Right cardiac atrium (tissue), 5 donors: ENCODE results near the gene HOXB1. TPM values are rescaled to one million over a fixed set of nuclear protein-coding genes. Genes with fewer than 3 reads are reported as not detected.

Source experiments
- ATAC-seq, 2 donors: fragments of 200-7000 bp; cut with Tn5 transposase; one replicate each; pipeline versions ENCODE4 v1.8.0 to v1.9.1; 2020; ENCODE audit warnings: moderate library complexity in 2 of 2, mild to moderate bottlenecking in 1 of 2
- DNase-seq, 3 donors: peaks; one replicate each; pipeline ENCODE4 v3.0.0-alpha.2; 2020
- H3K27ac ChIP-seq: one replicate; pipeline ENCODE4 v1.5.1; 2013; ENCODE audit warnings: mild to moderate bottlenecking, low read length, control low read depth, moderate library complexity
- H3K27me3 ChIP-seq: one replicate; pipeline ENCODE4 v1.6.1; 2013; ENCODE audit not compliant: control insufficient read depth, insufficient read depth
- H3K4me1 ChIP-seq: one replicate; pipeline ENCODE4 v1.6.1; 2013; ENCODE audit warnings: low read length; ENCODE audit not compliant: control insufficient read depth, insufficient read depth
- H3K4me3 ChIP-seq: one replicate; pipeline ENCODE4 v1.5.1; 2013; ENCODE audit warnings: low read length, control low read depth
- H3K9me3 ChIP-seq: one replicate; pipeline ENCODE4 v1.6.1; 2013; ENCODE audit warnings: low read length; ENCODE audit not compliant: control insufficient read depth
- WGBS: extraction: QIAGEN DNeasy Blood & Tissue Kit; methylation state at CpG from one replicate; pipeline ENCODE4 v1.1.7; 2013; 5-methylcytosine and 5-hydroxymethylcytosine counted together
- intact Hi-C, 4 donors: fragments of 100-400 bp; cut with DNase I; formaldehyde crosslinking; loops; one replicate each; pipeline versions ENCODE4 v1.11.0 to v1.14.0; 2022 to 2023
- polyA plus RNA-seq: library from polyadenylated mRNA; stranded (reverse); fragments of 200-250 nt; gene quantifications from one replicate; pipeline ENCODE4 v1.2.3, GENCODE V29; 2013
- total RNA-seq, 4 donors: library from RNA; stranded (reverse); fragmentation: NEBNext Ultra II Directional; extraction: Animal tissue kit (Norgen Biotek cat#: 25700); gene quantifications; one replicate each; pipeline ENCODE4 v1.2.1, GENCODE V29; 2021
- donor health status: healthy with polysubstance abuse.
- donor health status: DM: no; HTN: yes; CAD: no.
- donor health status: DM: no; HTN: no; CAD: no.
- donor health status: DM: no; HTN: yes; CAD: no; lungs with severe emphysema.
- donor health status: DM: yes; HTN: yes; CAD: no.

HOXB1 gene
- total and polyA plus RNA-seq, 5 donors, result not detected

GRCh38 chr17:48545539-48545938, 14.7 kb upstream of the HOXB1 start:
- DNase-seq (no peak), ATAC-seq (no peak)
- Histone ChIP-seq H3K27me3 (no peaks in the 10 kb centered on the region), H3K27ac (peak overlapping the region; percentile 50), H3K4me3 (no peak overlapping the region), H3K9me3 (no peaks in the 10 kb centered on the region), H3K4me1 (peaks cover 3% of the 10 kb centered on the region)
- WGBS, result 95% methylated on average over 1 of the region's 1 CpG
- intact Hi-C loops, result no loop called here

DNA sequence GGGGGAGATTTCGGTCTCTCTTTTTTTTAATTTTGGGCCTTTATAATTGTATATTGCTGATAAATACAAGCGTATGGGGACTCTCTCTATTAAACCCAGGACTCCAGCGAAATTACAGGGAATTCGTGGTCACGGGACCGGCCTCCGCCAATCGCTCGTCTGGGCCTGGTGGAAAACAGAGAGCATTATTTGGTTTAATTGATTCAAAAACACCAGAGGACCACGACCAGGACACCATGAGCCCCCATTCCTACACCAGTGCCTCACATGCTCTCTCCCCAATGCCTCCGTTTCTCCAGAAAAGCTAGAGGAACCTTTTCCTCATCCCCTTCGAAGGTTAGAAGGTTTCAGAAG, 14.2 kb upstream of the HOXB1 start, which contains the start of gene HOXB2:
Gene HOXB2 (minus strand): TSS at position 88 of the 354 bp plus-strand sequence. CDS start 198 bp downstream, outside the sequence.
- peaks cover 3% of the 10 kb centered on the region for H3K4me1 ChIP-seq
- H3K27me3 ChIP-seq, result no peaks in the 10 kb centered on the region
- peak within 1 kb of the TSS; percentile 76 for H3K27ac ChIP-seq
- peak in 2 of 3 donors; percentile 50 to 73 for DNase-seq
- intact Hi-C loops, result no loop called here
- WGBS, result 26% methylated on average over 12 of the region's 12 CpGs
- peak within 1 kb of the TSS; percentile 77 for H3K4me3 ChIP-seq
- no peak for ATAC-seq
- no peaks in the 10 kb centered on the region for H3K9me3 ChIP-seq

DNA sequence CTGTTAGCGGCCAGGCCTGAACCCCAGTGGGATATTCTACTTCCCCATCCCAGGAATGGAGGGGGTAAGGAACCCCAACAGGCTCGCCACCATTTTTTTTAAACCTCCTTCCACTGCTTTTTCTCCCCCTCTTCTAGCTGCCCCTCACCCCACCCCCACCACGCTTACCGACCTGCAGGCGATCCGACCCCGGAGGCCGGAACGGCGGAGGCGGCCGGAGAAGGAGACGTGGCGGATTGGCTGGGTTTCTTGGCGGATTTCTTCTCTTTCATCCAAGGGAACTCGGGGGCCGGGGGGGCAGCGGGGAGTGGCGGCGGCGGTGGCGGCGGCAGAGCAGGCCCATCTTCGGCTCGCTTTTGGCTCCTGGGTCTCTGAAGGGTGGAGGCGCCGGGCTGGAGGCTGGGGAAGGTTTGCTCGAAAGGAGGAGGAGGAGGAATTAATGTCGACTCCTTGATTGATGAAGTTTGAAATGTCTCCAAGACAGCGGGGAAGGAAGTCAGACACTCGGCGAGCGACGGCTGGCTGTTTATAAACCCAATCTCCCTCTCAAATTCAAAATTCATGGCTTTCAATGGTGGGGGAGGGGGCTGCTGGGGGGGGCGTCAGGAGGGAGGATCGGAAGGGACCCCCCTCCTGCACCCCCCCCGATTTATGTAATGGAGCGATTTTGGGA, 13.7 kb upstream of the HOXB1 start:
- DNase-seq (peak; percentile 87 to 95 (median 94)), ATAC-seq (peak; percentile 76 to 81)
- H3K4me1 ChIP-seq, result peaks cover 3% of the 10 kb centered on the region
- WGBS, result 6% methylated on average over 38 of the region's 38 CpGs
- peak overlapping the region; percentile 77 for H3K4me3 ChIP-seq
- no peaks in the 10 kb centered on the region for H3K27me3 ChIP-seq
- intact Hi-C loops, result loop anchor here in 1 of 4 donors (5.0 kb wide), 1 partner anchor 33 kb away; the partner anchor contains the start of gene HOXB4
- no peaks in the 10 kb centered on the region for H3K9me3 ChIP-seq
- H3K27ac ChIP-seq, result peak overlapping the region; percentile 76

DNA sequence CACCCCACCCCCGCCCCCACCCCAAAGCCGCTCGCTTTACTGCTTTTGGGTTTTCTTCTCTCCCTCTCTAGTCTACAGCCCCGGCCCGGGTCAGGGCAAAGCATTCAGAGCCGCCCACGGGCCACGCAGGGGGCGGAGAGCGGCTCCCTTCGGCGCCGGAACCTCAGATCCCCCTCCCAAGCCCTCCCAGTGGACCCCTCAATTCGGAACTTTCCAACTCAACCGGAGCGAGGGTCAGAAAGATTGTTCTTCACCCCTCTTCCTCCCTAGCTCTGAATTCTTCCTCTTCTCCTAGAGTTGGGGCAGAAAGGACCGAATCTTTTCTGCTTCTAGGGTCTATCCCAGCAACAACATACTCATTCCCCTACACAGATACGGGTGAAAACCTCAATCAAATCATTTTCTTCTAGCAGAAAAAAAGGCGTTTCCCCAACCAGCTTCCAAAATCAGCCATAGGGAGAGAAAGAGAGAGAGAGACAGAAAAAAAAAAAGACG, 13.1 kb upstream of the HOXB1 start:
- intact Hi-C loops, result loop anchor here in 1 of 4 donors (5.0 kb wide), 1 partner anchor 33 kb away; the partner anchor contains the start of gene HOXB4
- H3K4me3 ChIP-seq, result peak overlapping the region; percentile 77
- no peaks in the 10 kb centered on the region for H3K27me3 ChIP-seq
- 6% methylated on average over 20 of the region's 20 CpGs for WGBS
- H3K4me1 ChIP-seq, result peaks cover 3% of the 10 kb centered on the region
- DNase-seq (peak in 2 of 3 donors; percentile 28 to 68), ATAC-seq (peak; percentile 10 to 36)
- no peaks in the 10 kb centered on the region for H3K9me3 ChIP-seq
- H3K27ac ChIP-seq, result peak overlapping the region; percentile 76

- Histone ChIP-seq H3K27me3 (no peaks in the 10 kb centered on the region), H3K4me3 (peak overlapping the region; percentile 77), H3K9me3 (no peaks in the 10 kb centered on the region), H3K27ac (peak overlapping the region; percentile 76), H3K4me1 (peaks cover 3% of the 10 kb centered on the region)
- DNase-seq, result peak; percentile 47 to 75 (median 70)
- peak; percentile 17 to 51 for ATAC-seq
- WGBS, result under 1% methylated on average over 72 of the region's 72 CpGs
- intact Hi-C loops, result loop anchor here in 1 of 4 donors (5.0 kb wide), 1 partner anchor 34 kb away; the partner anchor contains the start of gene HOXB4
Measured at GRCh38 chr17:48543107-48543853, 12.5 kb upstream of the HOXB1 start.

- intact Hi-C loops, result loop anchor here in 1 of 4 donors (5.0 kb wide), 1 partner anchor 35 kb away; the partner anchor contains the start of gene HOXB4
- H3K27me3 ChIP-seq, result no peaks in the 10 kb centered on the region
Measured at GRCh38 chr17:48542698-48543106, 11.9 kb upstream of the HOXB1 start.

GRCh38 chr17:48542114-48542656, 11.4 kb upstream of the HOXB1 start:
- 13% methylated on average over 27 of the region's 27 CpGs for WGBS
- peak overlapping the region; percentile 77 for H3K4me3 ChIP-seq
- peaks cover 3% of the 10 kb centered on the region for H3K4me1 ChIP-seq
- H3K27me3 ChIP-seq, result no peaks in the 10 kb centered on the region
- DNase-seq, result peak in 1 of 3 donors; percentile 33
- H3K9me3 ChIP-seq, result no peaks in the 10 kb centered on the region
- H3K27ac ChIP-seq, result peak overlapping the region; percentile 94
- intact Hi-C loops, result loop anchor here in 1 of 4 donors (5.0 kb wide), 1 partner anchor 35 kb away; the partner anchor contains the start of gene HOXB4
- peak; percentile 1 to 4 for ATAC-seq

More at GRCh38 chr17:48542698-48543106, 11.9 kb upstream of the HOXB1 start:
- 6% methylated on average over 12 of the region's 12 CpGs for WGBS
- DNase-seq (no peak), ATAC-seq (no peak)
- Histone ChIP-seq H3K4me1 (peaks cover 3% of the 10 kb centered on the region), H3K4me3 (peak overlapping the region; percentile 77), H3K27ac (peak overlapping the region; percentile 76), H3K9me3 (no peaks in the 10 kb centered on the region)

DNA sequence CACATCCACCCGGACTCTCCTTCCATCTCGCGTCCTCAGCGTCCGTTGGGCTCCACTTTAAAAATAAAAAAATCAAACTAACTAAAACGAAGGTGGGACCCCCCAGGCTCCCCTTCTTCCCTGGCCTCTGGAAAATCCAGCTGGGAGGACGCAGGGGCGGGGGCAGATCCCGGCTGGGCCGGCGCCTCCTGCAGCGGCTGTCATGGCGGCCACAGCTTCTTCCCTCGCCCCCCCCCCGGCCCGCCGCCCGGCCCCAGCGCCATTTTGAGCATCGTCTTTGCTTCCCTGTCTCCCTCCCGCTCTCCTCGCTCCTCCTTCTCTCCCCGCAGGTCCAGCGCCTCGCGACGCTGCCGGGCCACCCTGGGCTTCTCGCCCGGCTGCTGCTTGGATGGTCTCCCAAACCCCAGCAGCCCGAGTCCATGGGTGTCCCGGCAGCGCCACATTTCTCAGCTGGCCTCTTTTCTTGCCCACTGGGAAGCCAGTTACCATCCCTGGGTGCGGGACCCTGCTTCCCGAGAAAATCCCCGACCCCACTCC, 10.8 kb upstream of the HOXB1 start:
- intact Hi-C loops, result loop anchor here in 1 of 4 donors (5.0 kb wide), 1 partner anchor 36 kb away; the partner anchor contains the start of gene HOXB4
- H3K9me3 ChIP-seq, result no peaks in the 10 kb centered on the region
- peak overlapping the region; percentile 94 for H3K27ac ChIP-seq
- peak overlapping the region; percentile 77 for H3K4me3 ChIP-seq
- H3K27me3 ChIP-seq, result no peaks in the 10 kb centered on the region
- 2% methylated on average over 34 of the region's 36 CpGs for WGBS
- ATAC-seq (peak; percentile 72 to 82), DNase-seq (peak; percentile 77 to 92 (median 91))
- H3K4me1 ChIP-seq, result peaks cover 3% of the 10 kb centered on the region

DNA sequence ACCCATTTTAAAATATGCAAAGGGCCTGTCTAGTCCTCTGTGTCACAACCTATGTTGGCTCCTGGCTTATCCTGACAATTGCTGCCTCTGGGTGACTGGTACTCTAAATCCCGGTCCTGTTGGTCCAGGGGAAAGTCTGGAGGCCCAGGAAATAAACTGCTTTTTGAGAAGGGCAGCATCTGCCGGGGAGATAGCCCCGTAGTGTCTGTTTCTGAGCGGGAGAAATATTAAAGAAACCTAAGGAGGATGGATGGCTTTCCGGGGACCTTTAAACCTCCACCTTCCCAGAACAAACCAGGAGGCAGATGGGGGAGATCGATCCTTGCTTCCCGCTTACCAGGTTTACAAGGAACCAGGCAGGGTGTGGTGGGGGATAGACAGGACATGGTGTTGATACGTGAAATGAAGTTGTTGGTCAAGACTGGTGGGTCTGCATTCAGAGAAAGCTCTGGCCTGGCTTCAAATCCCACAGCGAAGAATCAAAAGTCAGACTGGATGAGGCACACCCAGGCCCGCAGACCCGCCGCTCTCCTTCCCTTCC, 10.3 kb upstream of the HOXB1 start:
- H3K4me3 ChIP-seq, result peak overlapping the region; percentile 77
- 36% methylated on average over 12 of the region's 12 CpGs for WGBS
- ATAC-seq (no peak), DNase-seq (no peak)
- H3K4me1 ChIP-seq, result peaks cover 3% of the 10 kb centered on the region
- intact Hi-C loops, result loop anchor here in 1 of 4 donors (5.0 kb wide), 1 partner anchor 36 kb away; the partner anchor contains the start of gene HOXB4
- H3K27ac ChIP-seq, result peak overlapping the region; percentile 46
- no peaks in the 10 kb centered on the region for H3K27me3 ChIP-seq
- no peaks in the 10 kb centered on the region for H3K9me3 ChIP-seq

DNA sequence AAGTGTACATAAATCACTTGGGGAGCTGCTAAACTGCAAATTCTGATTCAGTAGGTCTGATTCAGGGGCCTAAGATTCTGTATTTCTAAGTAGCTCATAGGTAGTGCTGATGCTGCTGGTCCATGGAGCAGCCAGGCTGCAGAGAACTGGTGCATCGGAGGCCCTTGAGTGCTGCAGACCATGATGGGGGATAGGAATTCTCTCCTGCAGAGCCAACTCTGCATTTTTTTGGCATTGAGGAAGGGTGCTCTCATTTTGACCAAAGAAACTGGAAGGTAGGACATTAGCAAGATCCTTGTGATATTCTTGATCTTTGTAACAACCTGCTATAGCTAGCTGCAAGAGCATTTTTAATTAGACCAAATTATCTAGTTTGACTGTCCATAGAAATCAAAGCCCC, 9.4 kb upstream of the HOXB1 start:
- H3K27ac ChIP-seq, result no peak overlapping the region
- no peaks in the 10 kb centered on the region for H3K27me3 ChIP-seq

More for the DNA sequence above, 9.4 kb upstream of the HOXB1 start:
- no peak for DNase-seq
- intact Hi-C loops, result loop anchor here in 1 of 4 donors (5.0 kb wide), 1 partner anchor 37 kb away; the partner anchor contains the start of gene HOXB4
- Histone ChIP-seq H3K4me3 (no peak overlapping the region), H3K4me1 (no peaks in the 10 kb centered on the region), H3K9me3 (no peaks in the 10 kb centered on the region)
- 93% methylated on average over 1 of the region's 1 CpG for WGBS
- no peak for ATAC-seq
